ENCODE data around the gene F5. TPM values are rescaled to one million over a fixed set of nuclear protein-coding genes. Genes with fewer than 3 reads are reported as not detected.

F5 gene
- 1 to 10 TPM in 1 of 5 donors, under 1 TPM in 4; 0.10 to 1.5 (median 0.26) TPM for polyA plus RNA-seq (ENCODE audit: insufficient read depth in 1 of 5, insufficient read length in 5 of 5, low replicate concordance in 1 of 5)
- long read RNA-seq, donor 1 = 0 reads
- long read RNA-seq, donor 2 = 0 reads
- long read RNA-seq, donor 3 = 0 reads
- long read RNA-seq, donor 4 = 0 reads
- long read RNA-seq, donor 5 = 0 reads
- long read RNA-seq, donor 6 = 0 reads
- long read RNA-seq, donor 7 = 0 reads
- long read RNA-seq, donor 8 = 0 reads

GRCh38 chr1:169586395-169587255, at the start of gene F5:
TSS of gene F5 (minus strand) at chr1:169586481. CDS start at chr1:169586386, 95 bp downstream.
- peak in 1 of 2 donors; percentile 25 for DNase-seq

DNA sequence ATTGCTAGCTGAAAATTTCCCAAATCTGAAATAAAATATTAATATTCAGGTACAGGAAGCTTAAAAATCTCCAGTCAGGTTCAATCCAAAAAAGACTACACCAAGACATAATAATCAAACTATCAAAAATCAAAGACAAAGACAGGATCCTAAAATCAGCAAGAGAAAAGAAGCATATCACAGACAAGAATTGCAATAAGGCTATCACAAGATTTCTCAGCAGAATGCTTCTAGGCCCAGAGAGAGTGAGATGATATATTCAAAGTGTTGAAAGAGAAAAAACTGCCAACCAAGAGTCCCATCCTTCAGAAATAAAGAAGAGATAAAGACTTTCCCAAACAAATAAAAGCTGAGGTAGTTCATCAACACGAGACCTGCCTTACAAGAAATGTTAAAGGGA, 48.6 kb upstream of the F5 start:
- DNase-seq = no peak

DNA sequence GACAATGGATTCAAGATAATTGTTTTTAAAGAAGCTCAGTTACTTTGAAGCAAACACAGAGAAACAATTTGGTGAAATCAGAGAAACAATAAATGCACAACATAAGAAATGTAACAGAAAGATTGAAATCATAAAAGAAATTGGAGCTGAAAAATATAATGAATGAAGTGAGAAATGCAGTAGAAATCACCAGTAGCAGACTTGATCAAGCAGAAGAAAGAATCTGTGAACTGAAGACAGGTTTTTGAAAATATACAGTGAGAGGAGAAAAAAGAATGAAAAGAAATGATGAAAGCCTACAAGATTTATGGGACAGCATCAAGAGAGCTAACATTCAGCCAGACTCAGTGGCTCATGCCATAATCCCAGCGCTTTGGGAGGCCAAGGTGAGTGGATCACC, 47.9 kb upstream of the F5 start:
- DNase-seq = no peak

DNA sequence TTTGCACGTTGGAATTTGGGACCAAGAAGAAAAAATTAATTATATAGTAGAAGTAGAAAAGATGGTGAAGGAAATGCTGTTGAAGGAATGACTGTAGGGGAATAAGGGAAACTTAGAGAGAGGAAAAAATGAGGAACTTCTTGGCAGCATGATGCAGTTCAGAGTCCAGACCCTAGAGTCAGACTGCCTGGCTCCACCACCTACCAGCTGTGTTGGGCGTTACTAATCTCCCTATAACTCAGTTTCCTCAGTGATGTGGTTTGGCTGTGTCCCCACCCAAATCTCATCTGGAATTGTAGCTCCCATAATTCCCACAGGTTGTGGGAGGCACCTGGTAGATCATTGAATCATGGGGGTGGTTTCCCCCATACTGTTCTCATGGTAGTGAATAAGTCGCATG, 45.0 kb upstream of the F5 start:
- no peak for DNase-seq

GRCh38 chr1:169630006-169630405, 43.7 kb upstream of the F5 start, which contains the start of gene SELP:
TSS of gene SELP (minus strand) at chr1:169630124. CDS start at chr1:169630074, 50 bp downstream.
- DNase-seq = no peak

- no peak for DNase-seq
Observed at GRCh38 chr1:169624912-169625311, 38.6 kb upstream of the F5 start.

- no peak for DNase-seq
Observed at GRCh38 chr1:169624122-169624521, 37.8 kb upstream of the F5 start.

DNA sequence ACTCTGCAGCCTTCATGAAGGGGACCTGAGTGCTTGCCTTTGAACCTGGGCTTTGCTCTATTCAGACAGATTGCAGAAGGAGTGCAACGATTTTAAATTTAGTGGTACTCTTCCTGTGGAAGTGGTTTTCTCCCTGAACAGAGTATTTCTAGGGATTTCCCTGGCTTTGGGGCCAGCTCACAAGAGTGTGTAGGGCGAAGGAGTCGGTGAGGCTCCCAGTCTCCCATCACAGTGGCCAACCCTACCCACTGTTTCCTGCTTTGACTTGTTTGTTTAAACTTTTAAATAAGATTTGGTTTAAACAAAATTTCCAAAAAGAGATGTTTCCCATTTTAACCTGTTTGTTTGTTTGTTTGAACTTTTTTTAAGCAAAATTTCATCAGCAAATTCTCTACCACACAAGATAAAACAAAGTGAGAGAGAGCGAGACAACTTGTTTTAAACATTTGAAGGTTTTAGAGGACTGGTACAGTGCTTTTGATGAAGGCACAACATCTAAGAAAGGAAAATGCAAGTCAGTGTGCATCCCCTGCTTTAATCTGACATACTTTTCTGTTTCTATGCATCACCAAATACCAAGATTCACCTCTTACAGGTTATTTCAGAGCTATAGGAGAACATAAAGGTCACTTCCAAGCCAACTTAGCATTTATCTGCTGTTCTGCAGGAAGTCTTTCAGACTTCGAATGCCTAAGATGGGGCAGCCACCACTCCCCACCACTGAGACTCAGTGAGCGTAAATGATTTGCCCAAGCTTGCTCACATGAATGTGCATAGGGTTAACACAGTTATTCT, 37.0 kb upstream of the F5 start:
- DNase-seq = no peak

DNA sequence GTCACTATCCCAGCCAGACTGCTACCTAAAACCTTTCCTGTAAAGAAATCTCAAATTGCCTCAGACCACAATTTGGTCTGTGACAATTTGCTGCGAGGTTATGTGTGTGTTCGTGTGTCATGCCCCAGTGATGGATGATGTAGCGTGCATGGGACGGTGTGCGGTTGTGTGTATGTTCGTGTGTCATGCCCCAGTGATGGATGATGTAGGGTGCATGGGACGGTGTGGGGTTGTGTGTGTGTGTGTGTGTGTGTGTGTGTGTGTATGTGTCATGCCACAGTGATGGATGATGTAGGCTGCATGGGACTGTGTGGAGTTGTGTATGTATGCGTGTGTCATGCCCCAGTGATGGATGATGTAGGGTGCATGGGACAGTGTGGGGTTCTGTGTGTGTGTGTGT, 34.3 kb upstream of the F5 start:
- DNase-seq = no peak

GRCh38 chr1:169618367-169618766, 32.1 kb upstream of the F5 start:
- no peak for DNase-seq

- no peak for DNase-seq
Observed at GRCh38 chr1:169615803-169616202, 29.5 kb upstream of the F5 start.

GRCh38 chr1:169610858-169611257, 24.6 kb upstream of the F5 start:
- no peak for DNase-seq

DNA sequence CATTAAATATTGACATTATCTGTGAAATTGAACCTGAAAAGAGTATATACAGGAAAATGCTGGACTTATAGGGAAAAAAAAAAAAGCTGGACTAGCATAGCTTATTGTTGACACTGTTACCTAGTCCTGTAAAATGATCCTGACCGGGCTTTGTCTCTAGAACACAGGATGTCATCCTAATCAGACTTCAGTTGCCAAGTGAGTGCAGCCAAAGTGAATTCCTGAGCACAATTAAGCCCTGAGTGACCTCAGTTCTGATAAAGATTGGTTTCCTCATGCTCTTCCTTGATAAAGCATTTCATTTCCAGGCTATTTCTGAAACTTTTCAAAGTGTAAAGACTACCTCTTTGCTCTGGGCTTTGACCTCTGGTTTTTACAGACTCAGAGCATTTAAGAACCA, 23.8 kb upstream of the F5 start:
- DNase-seq = no peak

- no peak for DNase-seq
Observed at GRCh38 chr1:169608226-169608625, 21.9 kb upstream of the F5 start.

DNA sequence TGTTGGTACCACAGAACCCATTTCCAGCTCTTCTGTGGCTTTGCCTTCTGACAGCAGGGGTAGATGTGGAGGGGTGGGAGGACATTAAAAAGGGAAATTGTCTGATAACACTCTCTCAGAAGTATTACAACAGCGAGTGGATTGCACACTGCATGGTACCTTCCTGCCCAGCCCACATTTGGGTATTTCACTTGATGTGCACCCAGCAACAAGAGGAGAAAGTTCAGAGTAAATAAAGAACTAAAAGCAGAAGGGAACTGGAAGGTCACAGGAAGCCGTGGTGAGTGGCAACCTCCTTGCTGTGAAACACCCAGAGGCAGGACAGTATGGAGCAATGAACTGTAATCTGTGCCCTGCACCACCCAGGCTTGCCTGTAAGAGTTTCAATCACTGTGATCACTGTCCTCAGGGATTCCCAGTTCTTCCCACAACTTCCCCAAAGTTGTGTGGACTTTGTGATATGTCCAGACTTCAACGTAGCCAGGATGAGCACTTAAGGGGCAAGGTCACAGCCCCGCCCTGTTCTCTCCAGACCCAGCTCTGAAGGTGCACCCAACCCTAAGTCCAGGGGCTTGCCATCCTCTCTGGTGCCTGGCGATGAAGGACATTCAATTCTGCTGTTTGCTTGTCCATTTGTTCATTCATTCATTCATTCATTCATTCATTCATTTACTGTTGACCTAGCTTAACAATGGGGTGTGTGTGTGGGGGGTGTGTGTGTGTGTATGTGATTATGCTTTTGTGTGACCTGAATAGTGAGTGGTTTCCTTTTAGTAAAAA, 18.7 kb upstream of the F5 start:
- DNase-seq = no peak

DNA sequence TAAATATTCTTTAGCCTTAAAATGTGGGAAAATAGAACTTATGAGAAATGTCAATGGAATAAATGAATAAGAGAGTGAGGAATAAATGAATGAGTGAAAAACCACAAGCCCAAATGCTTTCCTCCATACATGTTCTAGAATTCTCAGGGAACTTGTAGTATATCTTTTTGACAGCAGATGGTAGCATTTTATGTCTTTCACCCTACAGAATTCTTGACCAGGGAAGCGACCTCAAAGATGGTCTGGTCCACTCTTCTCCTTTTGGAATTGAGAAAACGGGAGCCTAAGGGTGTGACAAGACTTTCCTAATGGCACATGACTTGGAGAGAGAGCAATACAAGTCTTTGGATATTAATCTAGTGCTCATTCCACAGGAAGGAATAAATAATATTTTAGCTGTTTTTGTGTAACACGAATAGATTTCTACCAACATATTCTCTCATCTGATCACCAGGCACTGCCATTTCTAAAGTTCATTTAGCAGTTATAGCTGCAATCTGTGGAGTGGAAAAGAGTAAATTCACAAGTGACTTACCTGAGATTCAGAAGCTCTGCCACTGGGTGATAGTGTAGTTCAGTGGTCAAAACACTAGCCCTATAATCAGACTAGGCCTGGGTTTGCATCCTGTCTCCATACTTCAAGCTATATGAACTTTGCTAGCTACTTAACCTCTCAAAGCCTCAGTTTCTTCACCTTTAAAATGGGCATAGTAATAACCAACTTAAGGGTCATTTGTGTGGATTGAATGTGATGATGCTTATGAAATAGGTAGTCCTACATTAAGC, 15.0 kb upstream of the F5 start:
- DNase-seq = no peak

DNA sequence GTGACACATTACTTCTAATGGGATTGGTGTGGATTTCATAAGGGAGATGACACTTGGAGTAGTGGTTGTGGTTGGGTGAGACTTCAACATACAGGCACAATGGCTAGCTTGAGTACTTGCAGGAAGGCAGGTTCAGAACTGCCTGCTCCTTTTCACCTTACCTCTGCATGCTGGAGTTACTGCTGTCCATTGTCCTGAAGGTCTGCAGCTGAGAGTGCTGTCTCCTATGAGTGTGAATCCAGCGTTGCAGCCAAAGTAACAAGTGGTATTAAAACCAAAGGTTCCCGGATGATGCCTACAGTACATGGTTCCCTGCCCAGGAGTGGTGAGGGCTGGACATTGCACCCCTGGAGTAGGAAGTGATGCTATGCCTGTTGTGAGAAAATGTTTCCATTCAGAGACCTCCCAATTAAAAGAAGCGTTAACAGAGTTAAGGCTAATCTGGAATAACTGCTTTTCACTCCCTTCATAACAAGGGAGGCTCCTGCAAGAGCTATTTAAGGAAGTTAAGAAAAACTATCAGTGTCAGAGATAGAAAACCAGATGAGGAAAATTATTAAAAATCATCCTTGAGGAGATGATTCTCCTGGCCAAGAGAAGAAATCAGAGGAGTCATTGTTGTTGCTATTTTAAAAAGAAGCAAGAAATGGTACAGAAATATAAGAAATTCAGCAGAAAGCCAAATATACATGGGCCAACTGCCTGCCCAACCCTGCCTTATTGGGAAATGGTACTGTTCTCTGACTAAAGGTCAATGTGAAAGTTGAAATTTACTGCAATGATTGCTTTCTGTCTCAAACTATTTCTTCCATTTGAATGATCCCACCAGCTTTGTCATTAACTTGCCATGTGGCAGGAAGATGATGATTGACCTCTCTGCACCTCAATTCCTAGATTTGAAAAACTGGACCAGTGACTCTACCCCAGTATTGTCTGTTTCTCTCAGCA, 9.8 kb upstream of the F5 start:
- no peak for DNase-seq

GRCh38 chr1:169594391-169594790, 8.1 kb upstream of the F5 start:
- no peak for DNase-seq

DNA sequence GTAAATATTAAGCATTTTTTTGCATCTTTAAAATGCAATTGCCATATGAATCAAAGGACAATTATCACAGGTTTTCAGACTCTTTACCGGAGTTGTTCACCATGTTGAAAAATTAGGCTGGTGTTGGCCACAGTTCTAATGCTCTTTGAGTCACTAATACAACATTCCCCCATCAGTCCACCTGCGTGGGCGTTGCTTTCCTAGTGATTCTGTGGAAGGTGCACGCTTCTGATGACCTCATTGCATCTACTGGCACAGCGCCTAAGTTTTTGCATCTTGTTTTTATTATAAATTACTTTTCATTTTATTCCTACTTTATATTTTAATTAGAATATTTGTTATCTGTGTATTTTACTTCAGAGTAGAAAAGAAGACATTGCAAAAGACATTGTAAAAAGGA, 4.7 kb upstream of the F5 start:
- no peak for DNase-seq
